GM06990 (cell line): ENCODE data around the gene NPAS3.

ENCODE experiments used
- DNase-seq: peaks from one replicate; pipeline ENCODE4 v3.0.0-alpha.2; 2011; ENCODE audit not compliant: insufficient read length; ENCODE audit errors: extremely low read depth
- H3K27me3 ChIP-seq: replicated peaks from 2 replicates; pipeline ENCODE4 v1.6.0; 2011; ENCODE audit warnings: low read length; ENCODE audit not compliant: control insufficient read depth, insufficient read depth
- H3K36me3 ChIP-seq: 2 replicates; pipeline ENCODE4 v1.5.1; 2011; ENCODE audit warnings: low read length; ENCODE audit not compliant: control insufficient read depth, insufficient read depth
- H3K4me3 ChIP-seq: replicated peaks from 2 replicates; pipeline ENCODE4 v1.5.1; 2011; ENCODE audit warnings: low read depth, mild to moderate bottlenecking, control low read depth, low read length
- CTCF ChIP-seq: IDR thresholded peaks from 2 replicates; pipeline ENCODE4 v1.5.1; 2011; ENCODE audit warnings: low read length, control low read depth, mild to moderate bottlenecking, inconsistent platforms; ENCODE audit not compliant: insufficient read depth, poor library complexity, severe bottlenecking

The NPAS3 gene

GRCh38 chr14:33610121-33610520, 671.4 kb downstream of the NPAS3 start:
- Histone ChIP-seq H3K4me3 (no peak overlapping the region), H3K27me3 (no peaks in the 10 kb centered on the region), H3K36me3 (no peaks in the 10 kb centered on the region)
- no peak for DNase-seq
- no peak for TF ChIP-seq CTCF

GRCh38 chr14:33611405-33612196, 672.9 kb downstream of the NPAS3 start:
- TF ChIP-seq CTCF, result no peak
- Histone ChIP-seq H3K4me3 (no peak overlapping the region), H3K27me3 (no peaks in the 10 kb centered on the region), H3K36me3 (no peaks in the 10 kb centered on the region)
- no peak for DNase-seq

GRCh38 chr14:33612197-33612505, 673.5 kb downstream of the NPAS3 start:
- H3K27me3 ChIP-seq, result no peaks in the 10 kb centered on the region
- no peak for DNase-seq
- no peak for TF ChIP-seq CTCF
- no peaks in the 10 kb centered on the region for H3K36me3 ChIP-seq
- no peak overlapping the region for H3K4me3 ChIP-seq

GRCh38 chr14:33617154-33617553, 678.5 kb downstream of the NPAS3 start:
- DNase-seq, result no peak
- Histone ChIP-seq H3K36me3 (no peaks in the 10 kb centered on the region), H3K4me3 (no peak overlapping the region), H3K27me3 (no peaks in the 10 kb centered on the region)
- no peak for TF ChIP-seq CTCF

GRCh38 chr14:33618361-33619105, 679.9 kb downstream of the NPAS3 start:
- Histone ChIP-seq H3K27me3 (no peaks in the 10 kb centered on the region), H3K36me3 (no peaks in the 10 kb centered on the region), H3K4me3 (no peak overlapping the region)
- no peak for TF ChIP-seq CTCF
- no peak for DNase-seq
